Natural killer cell (primary cell): ENCODE data around the gene SLAMF9. TPM values are rescaled to one million over a fixed set of nuclear protein-coding genes. Genes with fewer than 3 reads are reported as not detected.
"Not testable (repeated sequence)": the region's sequence is repeated elsewhere in the genome, so short reads cannot be mapped to it uniquely, and the experiment has no call there.

Source experiments
- ATAC-seq, 3 donors: fragments of 150-1000 bp in 2 of 3; fragments of 200-7000 bp in 1 of 3; cut with Tn5 transposase; 1 replicate in 1 of 3; 2 replicates in 2 of 3; pipeline ENCODE4 v1.10.0; 2021; ENCODE audit warnings: mild to moderate bottlenecking in 2 of 3, moderate library complexity in 2 of 3
- DNase-seq, 2 donors: peaks; one replicate each; pipeline versions ENCODE4 v3.0.0 to v3.0.0-alpha.2; 2013 to 2021; ENCODE audit warnings: mixed read lengths in 1 of 2
- H3K27ac ChIP-seq: one replicate; pipeline ENCODE4 v1.5.1; 2013; ENCODE audit warnings: mild to moderate bottlenecking, low read length
- H3K27me3 ChIP-seq: one replicate; pipeline ENCODE4 v1.6.1; 2013; ENCODE audit warnings: low read length; ENCODE audit not compliant: control insufficient read depth, insufficient read depth
- H3K36me3 ChIP-seq: one replicate; pipeline ENCODE4 v1.6.1; 2013; ENCODE audit warnings: low read length; ENCODE audit not compliant: control insufficient read depth, insufficient read depth
- H3K4me1 ChIP-seq: one replicate; pipeline ENCODE4 v1.6.1; 2013; ENCODE audit warnings: low read length; ENCODE audit not compliant: control insufficient read depth, insufficient read depth
- H3K4me3 ChIP-seq: one replicate; pipeline ENCODE4 v1.5.1; 2013; ENCODE audit warnings: low read length
- H3K9me3 ChIP-seq: one replicate; pipeline ENCODE4 v1.6.1; 2013; ENCODE audit warnings: low read length; ENCODE audit not compliant: control insufficient read depth, insufficient read depth
- H3K27ac Mint-ChIP-seq, 2 donors: one replicate each; pipeline ENCODE4 v1.8.0; 2022; ENCODE audit warnings: mild to moderate bottlenecking in 2 of 2, mixed read lengths in 2 of 2, moderate library complexity in 1 of 2
- H3K27me3 Mint-ChIP-seq, 2 donors: one replicate each; pipeline ENCODE4 v1.8.0; 2022; ENCODE audit warnings: low read depth in 2 of 2, mixed read lengths in 2 of 2
- H3K36me3 Mint-ChIP-seq: one replicate; pipeline ENCODE4 v1.8.0; 2022; ENCODE audit warnings: mixed read lengths
- H3K4me1 Mint-ChIP-seq, 2 donors: one replicate each; pipeline ENCODE4 v1.8.0; 2022; ENCODE audit warnings: mixed read lengths in 2 of 2
- H3K4me3 Mint-ChIP-seq: one replicate; pipeline ENCODE4 v1.8.0; 2022; ENCODE audit warnings: mild to moderate bottlenecking, moderate library complexity, mixed read lengths
- H3K9me3 Mint-ChIP-seq, 2 donors: one replicate each; pipeline ENCODE4 v1.8.0; 2022; ENCODE audit warnings: mixed read lengths in 2 of 2
- WGBS: methylation state at CpG from one replicate; pipeline ENCODE4 v1.1.7; 2013; ENCODE audit warnings: missing lambda C conversion rate; ENCODE audit not compliant: insufficient coverage; 5-methylcytosine and 5-hydroxymethylcytosine counted together
- intact Hi-C: fragments of 100-400 bp; cut with micrococcal nuclease; formaldehyde crosslinking; loops from one replicate; pipeline ENCODE4 v1.14.2; 2022
- total RNA-seq, 4 donors: library from RNA; stranded (reverse); fragments of 120-200 nt in 1 of 4; gene quantifications; one replicate each; pipeline versions ENCODE4 v1.2.3 to v1.2.4, GENCODE V29; 2013 to 2022
- TF ChIP-seq, protein P1 (sequence below): fragments of 200-600 bp; IDR thresholded peaks from one replicate; pipeline ENCODE4 v1.8.0; 2022; ENCODE audit warnings: antibody characterized with exemption

Gene SLAMF9
- total RNA-seq, 3 donors from 2014 or later (not counting 1 experiment from before 2014, with no cell fraction given) = not detected

DNA sequence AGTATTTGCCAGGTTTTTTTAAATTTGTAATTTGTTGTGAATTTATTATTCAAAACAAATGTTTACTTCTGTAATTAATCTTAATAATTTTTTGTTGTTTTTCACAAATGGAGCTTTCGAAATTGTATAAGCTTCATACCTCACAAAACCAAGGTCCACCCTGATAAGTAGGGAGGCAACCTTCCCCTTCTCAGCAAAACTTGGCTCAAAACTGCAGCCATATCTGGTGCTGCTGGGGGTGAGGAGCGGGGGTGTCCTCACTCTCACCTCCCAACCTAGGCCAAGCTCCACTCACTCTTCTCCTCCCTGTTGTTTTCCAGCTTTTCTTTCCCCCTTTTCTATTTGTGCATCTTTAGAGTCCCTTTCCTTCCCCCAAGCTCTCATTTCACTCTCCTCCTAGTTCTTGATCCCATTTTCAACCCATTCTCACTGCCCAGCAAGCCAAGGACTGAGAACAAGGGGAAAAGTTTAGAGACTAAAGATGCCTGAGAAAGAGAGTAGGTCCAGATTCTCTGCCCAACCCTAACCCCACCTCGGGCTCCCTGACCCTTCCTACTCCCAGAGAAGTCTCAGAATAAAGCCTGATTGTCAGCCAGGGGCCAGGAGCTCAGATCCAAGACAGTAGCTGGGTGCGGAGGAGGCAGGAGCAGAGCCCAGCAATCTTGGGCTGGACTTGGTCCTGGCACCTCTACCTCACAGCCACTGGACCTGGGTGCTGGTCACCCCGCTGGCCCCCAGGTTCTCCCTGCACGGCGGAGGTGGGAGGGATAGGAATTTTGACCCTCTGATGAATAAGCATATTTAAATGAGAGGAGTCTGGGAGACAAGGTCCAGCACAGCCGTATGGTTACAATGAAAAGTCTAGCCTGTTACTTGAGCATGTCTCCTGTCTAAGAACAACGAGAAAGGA lies 45.8 kb downstream of the SLAMF9 start:
- no peaks in the 10 kb centered on the region for H3K27me3 ChIP-seq
- DNase-seq = no peak
- Mint-ChIP-seq H3K27me3 (no peaks in the 10 kb centered on the region), H3K4me1 (peaks cover 41 to 47% of the 10 kb centered on the region in 2 donors), H3K4me3 (no peak overlapping the region), H3K36me3 (no peaks in the 10 kb centered on the region), H3K27ac (peak overlapping the region; percentile 67 to 76), H3K9me3 (no peaks in the 10 kb centered on the region)
- WGBS = 97% methylated on average over 8 of the region's 9 CpGs
- ATAC-seq = no peak
- intact Hi-C loops = no loop called here
- no peak overlapping the region for H3K27ac ChIP-seq
- no peaks in the 10 kb centered on the region for H3K36me3 ChIP-seq
- H3K9me3 ChIP-seq = no peaks in the 10 kb centered on the region
- TF ChIP-seq, protein P1, sequence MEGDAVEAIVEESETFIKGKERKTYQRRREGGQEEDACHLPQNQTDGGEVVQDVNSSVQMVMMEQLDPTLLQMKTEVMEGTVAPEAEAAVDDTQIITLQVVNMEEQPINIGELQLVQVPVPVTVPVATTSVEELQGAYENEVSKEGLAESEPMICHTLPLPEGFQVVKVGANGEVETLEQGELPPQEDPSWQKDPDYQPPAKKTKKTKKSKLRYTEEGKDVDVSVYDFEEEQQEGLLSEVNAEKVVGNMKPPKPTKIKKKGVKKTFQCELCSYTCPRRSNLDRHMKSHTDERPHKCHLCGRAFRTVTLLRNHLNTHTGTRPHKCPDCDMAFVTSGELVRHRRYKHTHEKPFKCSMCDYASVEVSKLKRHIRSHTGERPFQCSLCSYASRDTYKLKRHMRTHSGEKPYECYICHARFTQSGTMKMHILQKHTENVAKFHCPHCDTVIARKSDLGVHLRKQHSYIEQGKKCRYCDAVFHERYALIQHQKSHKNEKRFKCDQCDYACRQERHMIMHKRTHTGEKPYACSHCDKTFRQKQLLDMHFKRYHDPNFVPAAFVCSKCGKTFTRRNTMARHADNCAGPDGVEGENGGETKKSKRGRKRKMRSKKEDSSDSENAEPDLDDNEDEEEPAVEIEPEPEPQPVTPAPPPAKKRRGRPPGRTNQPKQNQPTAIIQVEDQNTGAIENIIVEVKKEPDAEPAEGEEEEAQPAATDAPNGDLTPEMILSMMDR = no peak
- peaks cover 39% of the 10 kb centered on the region for H3K4me1 ChIP-seq
- no peak overlapping the region for H3K4me3 ChIP-seq

DNA sequence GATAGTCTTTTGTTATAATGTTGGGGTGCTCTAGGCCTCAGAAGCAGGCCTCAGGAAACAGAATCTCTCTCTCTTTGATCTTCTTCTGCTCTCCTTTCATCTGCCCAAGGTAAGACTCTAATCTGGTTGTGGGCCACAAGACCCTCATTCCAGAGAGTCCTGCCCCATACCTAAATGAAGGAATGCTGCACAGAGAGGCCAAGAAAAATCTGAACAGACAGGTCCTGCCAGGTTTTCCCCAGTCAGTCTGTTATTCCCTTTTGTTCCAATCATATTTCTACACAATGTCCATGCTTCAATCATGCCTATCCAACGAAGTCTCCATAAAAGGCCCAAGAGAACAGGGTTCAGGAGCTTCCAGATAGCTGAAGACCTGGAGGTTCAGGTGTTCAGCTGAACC lies 47.1 kb downstream of the SLAMF9 start:
- H3K4me1 ChIP-seq = peaks cover 29% of the 10 kb centered on the region
- WGBS = 100% methylated on average over 1 of the region's 1 CpG
- H3K27me3 Mint-ChIP-seq = no peaks in the 10 kb centered on the region
- H3K4me3 Mint-ChIP-seq = no peak overlapping the region
- H3K36me3 Mint-ChIP-seq = no peaks in the 10 kb centered on the region
- H3K27me3 ChIP-seq = no peaks in the 10 kb centered on the region
- TF ChIP-seq, protein P1 = no peak
- no peak overlapping the region for H3K27ac ChIP-seq
- peaks cover 29 to 34% of the 10 kb centered on the region in 2 donors for H3K4me1 Mint-ChIP-seq
- no peak overlapping the region for H3K4me3 ChIP-seq
- H3K9me3 ChIP-seq = no peaks in the 10 kb centered on the region
- no peaks in the 10 kb centered on the region for H3K9me3 Mint-ChIP-seq
- H3K27ac Mint-ChIP-seq = peak overlapping the region; percentile 67 to 76
- ATAC-seq = no peak
- DNase-seq = no peak
- no peaks in the 10 kb centered on the region for H3K36me3 ChIP-seq
- intact Hi-C loops = no loop called here

DNA sequence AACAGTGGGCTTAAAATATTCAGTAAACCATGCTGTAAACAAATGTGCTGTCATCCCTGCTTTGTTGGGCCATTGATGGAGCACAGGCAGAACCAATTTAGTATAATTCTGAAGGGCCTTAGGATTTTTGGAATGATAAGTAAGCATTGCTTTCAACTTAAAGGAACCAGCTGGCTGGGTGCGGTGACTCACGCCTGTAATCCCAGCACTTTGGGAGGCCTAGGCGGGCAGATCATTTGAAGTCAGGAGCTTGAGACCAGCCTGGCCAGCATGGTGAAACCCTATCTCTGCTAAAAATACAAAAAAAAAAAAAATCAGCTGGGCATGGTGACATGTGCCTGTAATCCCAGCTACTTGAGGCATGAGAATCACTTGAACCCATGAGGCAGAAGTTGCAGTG lies 50.0 kb downstream of the SLAMF9 start:
- H3K4me3 Mint-ChIP-seq, H3K4me1 ChIP-seq, intact Hi-C loops, H3K27me3 Mint-ChIP-seq, H3K27me3 ChIP-seq, H3K27ac ChIP-seq, H3K27ac Mint-ChIP-seq, H3K36me3 ChIP-seq, H3K9me3 Mint-ChIP-seq, H3K4me3 ChIP-seq, ATAC-seq, DNase-seq, H3K36me3 Mint-ChIP-seq, H3K9me3 ChIP-seq: not testable (repeated sequence)
- WGBS = 96% methylated on average over 3 of the region's 3 CpGs
- H3K4me1 Mint-ChIP-seq = peaks cover 16 to 18% of the 10 kb centered on the region in 2 donors

DNA sequence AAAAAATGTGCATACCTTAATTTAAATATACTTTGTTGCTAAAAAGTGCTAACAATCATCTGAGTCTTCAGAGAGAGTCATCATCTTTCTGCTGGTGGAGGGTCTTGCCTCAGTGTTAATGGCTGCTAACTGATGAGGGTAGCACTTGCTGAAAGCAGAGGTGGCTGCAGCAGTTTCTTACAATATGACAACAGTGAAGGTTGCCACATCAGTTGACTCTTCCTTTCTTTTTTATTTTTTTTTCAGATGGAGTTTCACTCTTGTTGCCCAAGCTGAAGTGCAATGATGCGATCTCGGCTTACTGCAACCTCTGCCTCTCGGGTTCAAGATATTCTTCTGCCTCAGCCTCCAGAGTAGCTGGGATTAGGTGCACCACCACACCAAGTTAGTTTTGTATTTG lies 51.5 kb downstream of the SLAMF9 start:
- no peak for ATAC-seq
- H3K4me3 Mint-ChIP-seq = no peak overlapping the region
- peaks cover 0 to 2% of the 10 kb centered on the region in 2 donors for H3K27me3 Mint-ChIP-seq
- no peaks in the 10 kb centered on the region for H3K9me3 ChIP-seq
- H3K4me1 Mint-ChIP-seq = peaks cover 11 to 16% of the 10 kb centered on the region in 2 donors
- H3K4me3 ChIP-seq = no peak overlapping the region
- no peak overlapping the region for H3K27ac Mint-ChIP-seq
- H3K36me3 Mint-ChIP-seq = no peaks in the 10 kb centered on the region
- TF ChIP-seq, protein P1 = no peak
- H3K9me3 Mint-ChIP-seq = no peaks in the 10 kb centered on the region
- intact Hi-C loops = no loop called here
- 97% methylated on average over 3 of the region's 3 CpGs for WGBS
- no peak overlapping the region for H3K27ac ChIP-seq
- no peak for DNase-seq
- peaks cover 9% of the 10 kb centered on the region for H3K4me1 ChIP-seq
- no peaks in the 10 kb centered on the region for H3K27me3 ChIP-seq
- H3K36me3 ChIP-seq = no peaks in the 10 kb centered on the region

Other genes starting within 250 kb of the SLAMF9 start
- gene CRP, start 239.6 kb downstream of the SLAMF9 start, total RNA-seq = not detected
- 10 to 100 TPM; 18.6 to 22.1 (median 21.1) TPM for gene DUSP23, start 173.3 kb downstream of the SLAMF9 start, total RNA-seq
- gene FCRL6, start 151.9 kb downstream of the SLAMF9 start, total RNA-seq = 100 to 1,000 TPM; 138 to 309 (median 298) TPM
- gene SLAMF8, start 127.4 kb downstream of the SLAMF9 start, total RNA-seq = 1 to 10 TPM in 2 of 3 donors, under 1 TPM in 1; 0.64 to 4.4 (median 2.8) TPM
- not detected for gene VSIG8, start 91.6 kb downstream of the SLAMF9 start, total RNA-seq
- 1 to 10 TPM; 1.3 to 5.0 (median 1.6) TPM for gene CFAP45, start 54.1 kb downstream of the SLAMF9 start, total RNA-seq
- gene TAGLN2, start 28.7 kb downstream of the SLAMF9 start, total RNA-seq = 100 to 1,000 TPM; 344 to 394 (median 358) TPM
- gene IGSF9, start 8.6 kb downstream of the SLAMF9 start, total RNA-seq = not detected
- gene PIGM, start 77.8 kb upstream of the SLAMF9 start, total RNA-seq = 1 to 10 TPM; 3.8 to 5.1 (median 3.9) TPM
- gene KCNJ10, start 115.9 kb upstream of the SLAMF9 start, total RNA-seq = not detected
- gene KCNJ9, start 127.3 kb upstream of the SLAMF9 start, total RNA-seq = not detected
- gene IGSF8, start 144.4 kb upstream of the SLAMF9 start, total RNA-seq = 10 to 100 TPM; 26.3 to 35.3 (median 32.1) TPM
- not detected for gene ATP1A2, start 161.5 kb upstream of the SLAMF9 start, total RNA-seq
- not detected for gene ATP1A4, start 197.4 kb upstream of the SLAMF9 start, total RNA-seq
- gene CASQ1, start 236.3 kb upstream of the SLAMF9 start, total RNA-seq = not detected